MM.1S (cell line): ENCODE measurements around the gene MRPS23.

Experiments used
- DNase-seq: peaks from one replicate; pipeline ENCODE4 v3.0.0-alpha.2; 2015
- H2AFZ ChIP-seq: fragments of 300-600 bp; sonication (generic); 2 replicates; pipeline ENCODE4 v1.6.0; 2016; ENCODE audit warnings: antibody characterized with exemption, low read length
- H3F3A ChIP-seq: fragments of 300-600 bp; sonication (generic); 2 replicates; pipeline ENCODE4 v1.6.1; 2016; ENCODE audit warnings: mild to moderate bottlenecking, antibody characterized with exemption, low read length, moderate library complexity, mixed read lengths; ENCODE audit not compliant: insufficient read depth
- H3K27ac ChIP-seq: fragments of 300-600 bp; sonication (generic); 2 replicates; pipeline ENCODE4 v1.5.1; 2016; ENCODE audit warnings: mild to moderate bottlenecking, low read length
- H3K27me3 ChIP-seq: fragments of 300-600 bp; sonication (generic); replicated peaks from 2 replicates; pipeline ENCODE4 v1.6.0; 2016; ENCODE audit warnings: low read length; ENCODE audit not compliant: insufficient read depth
- H3K36me3 ChIP-seq: fragments of 300-600 bp; sonication (generic); replicated peaks from 2 replicates; pipeline ENCODE4 v1.6.1; 2016; ENCODE audit warnings: mild to moderate bottlenecking, low read length, mixed read lengths; ENCODE audit not compliant: insufficient read depth
- H3K4me1 ChIP-seq: fragments of 300-600 bp; sonication (generic); 2 replicates; pipeline ENCODE4 v1.6.1; 2016; ENCODE audit warnings: low read length, mixed read lengths
- H3K4me2 ChIP-seq: fragments of 300-600 bp; sonication (generic); 2 replicates; pipeline ENCODE4 v1.6.0; 2016; ENCODE audit warnings: low read depth, low read length
- H3K4me3 ChIP-seq: fragments of 300-600 bp; sonication (generic); 2 replicates; pipeline ENCODE4 v1.5.1; 2016; ENCODE audit warnings: low read length, mixed read lengths
- H3K79me2 ChIP-seq: fragments of 300-600 bp; sonication (generic); 2 replicates; pipeline ENCODE4 v1.6.1; 2016; ENCODE audit warnings: mixed run types, low read length, mixed read lengths
- H3K9ac ChIP-seq: fragments of 300-600 bp; sonication (generic); 2 replicates; pipeline ENCODE4 v1.6.1; 2016; ENCODE audit warnings: low read length, mixed read lengths
- H3K9me2 ChIP-seq: fragments of 300-600 bp; sonication (generic); replicated peaks from 2 replicates; pipeline ENCODE4 v1.6.1; 2016; ENCODE audit warnings: mild to moderate bottlenecking, low read length, mixed read lengths; ENCODE audit not compliant: insufficient read depth
- H3K9me3 ChIP-seq: fragments of 300-600 bp; sonication (generic); replicated peaks from 2 replicates; pipeline ENCODE4 v1.6.1; 2016; ENCODE audit warnings: mild to moderate bottlenecking, low read length, mixed read lengths; ENCODE audit not compliant: insufficient read depth
- H4K20me1 ChIP-seq: fragments of 300-600 bp; sonication (generic); 2 replicates; pipeline ENCODE4 v1.6.1; 2016; ENCODE audit warnings: mild to moderate bottlenecking, low read length, moderate library complexity, mixed read lengths; ENCODE audit not compliant: insufficient read depth
- CTCF ChIP-seq: fragments of 300-600 bp; sonication (generic); IDR thresholded peaks from 2 replicates; pipeline ENCODE4 v1.5.1; 2016; ENCODE audit warnings: antibody characterized with exemption, low read length, mixed read lengths
- EZH2 ChIP-seq: fragments of 300-600 bp; sonication (generic); optimal IDR thresholded peaks from 2 replicates; pipeline ENCODE3; 2017; ENCODE audit warnings: low read depth, mild to moderate bottlenecking, antibody characterized with exemption, low read length, mixed read lengths
- EZH2phosphoT487 ChIP-seq: fragments of 300-600 bp; sonication (generic); IDR thresholded peaks from 2 replicates; pipeline ENCODE4 v1.6.1; 2018; ENCODE audit warnings: antibody characterized with exemption, low read length

MRPS23 gene

DNA sequence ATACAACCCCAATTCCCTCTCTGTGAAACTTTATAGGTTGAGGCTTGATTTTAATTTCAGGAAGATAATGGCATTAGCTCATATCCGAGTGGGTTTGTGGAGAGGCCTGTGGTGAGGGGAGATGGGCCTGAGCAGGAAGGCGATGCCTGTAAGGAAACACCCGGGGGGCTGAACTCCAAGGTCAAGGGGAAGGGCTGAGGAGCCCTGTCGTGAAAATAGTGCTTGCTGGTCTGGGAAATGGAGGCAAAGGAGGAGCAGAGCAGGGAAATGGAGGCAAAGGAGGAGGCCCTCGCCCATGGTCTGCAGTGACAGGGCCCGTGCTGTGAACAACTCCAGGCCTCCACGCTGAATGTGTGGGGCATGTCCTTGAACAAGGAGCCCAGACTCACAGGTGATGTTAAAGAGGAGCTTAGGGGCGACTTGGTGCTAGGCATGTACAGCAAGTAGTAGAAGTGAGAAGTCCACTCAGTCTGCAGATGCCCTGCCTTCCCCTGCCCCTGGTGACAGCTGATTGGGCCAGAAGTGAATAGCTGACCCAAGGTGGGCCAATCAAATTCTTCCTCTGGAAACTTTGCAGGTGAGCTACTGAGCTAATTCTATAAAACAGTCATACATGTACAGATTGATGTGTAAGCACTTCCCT, 38.1 kb downstream of the MRPS23 start:
- H3K27me3 ChIP-seq: no peaks in the 10 kb centered on the region
- H3K4me2 ChIP-seq: no peak overlapping the region
- H3K9ac ChIP-seq: no peak overlapping the region
- no peaks in the 10 kb centered on the region for H3K79me2 ChIP-seq
- no peak overlapping the region for H2AFZ ChIP-seq
- no peaks in the 10 kb centered on the region for H3K9me3 ChIP-seq
- H3K9me2 ChIP-seq: no peaks in the 10 kb centered on the region
- no peaks in the 10 kb centered on the region for H3F3A ChIP-seq
- TF ChIP-seq EZH2phosphoT487 (no peak), EZH2 (no peak), CTCF (no peak)
- no peaks in the 10 kb centered on the region for H3K4me1 ChIP-seq
- H3K36me3 ChIP-seq: no peaks in the 10 kb centered on the region
- H3K4me3 ChIP-seq: no peak overlapping the region
- no peak overlapping the region for H3K27ac ChIP-seq
- no peaks in the 10 kb centered on the region for H4K20me1 ChIP-seq
- no peak for DNase-seq

- no peaks in the 10 kb centered on the region for H3K27me3 ChIP-seq
- no peaks in the 10 kb centered on the region for H3K9me3 ChIP-seq
- no peak for DNase-seq
- no peaks in the 10 kb centered on the region for H3K36me3 ChIP-seq
- no peaks in the 10 kb centered on the region for H3K4me1 ChIP-seq
- H3K4me3 ChIP-seq: no peak overlapping the region
- no peaks in the 10 kb centered on the region for H4K20me1 ChIP-seq
- no peak overlapping the region for H3K4me2 ChIP-seq
- no peaks in the 10 kb centered on the region for H3K79me2 ChIP-seq
- H3K9ac ChIP-seq: no peak overlapping the region
- TF ChIP-seq EZH2 (no peak), CTCF (no peak), EZH2phosphoT487 (no peak)
- no peak overlapping the region for H2AFZ ChIP-seq
- no peak overlapping the region for H3K27ac ChIP-seq
- no peaks in the 10 kb centered on the region for H3F3A ChIP-seq
- H3K9me2 ChIP-seq: no peaks in the 10 kb centered on the region
These were observed 38.9 kb downstream of the MRPS23 start for GRCh38 chr17:57810721-57811637.

DNA sequence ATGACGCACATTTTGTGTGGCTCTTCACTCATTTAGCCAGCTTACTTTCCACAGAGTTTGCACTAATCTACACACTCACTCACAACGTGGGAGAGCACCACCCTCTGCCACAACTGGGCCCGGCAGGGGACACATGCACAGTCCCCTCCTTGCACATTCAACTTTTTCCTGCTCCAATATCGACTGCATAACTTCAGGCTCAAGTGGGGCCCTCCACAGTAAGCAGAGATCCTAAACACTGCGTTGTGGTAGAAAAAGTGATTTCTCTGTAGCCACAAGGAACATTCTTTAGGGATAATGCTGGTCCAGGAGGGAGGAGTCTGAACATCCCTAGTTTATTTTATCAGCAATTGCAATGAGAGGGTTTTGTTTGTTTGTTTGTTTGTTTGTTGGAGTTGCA, 40.0 kb downstream of the MRPS23 start:
- H3K36me3 ChIP-seq: no peaks in the 10 kb centered on the region
- no peak overlapping the region for H3K27ac ChIP-seq
- H3K27me3 ChIP-seq: no peaks in the 10 kb centered on the region

More for the DNA sequence above, 40.0 kb downstream of the MRPS23 start:
- DNase-seq: no peak
- Histone ChIP-seq H4K20me1 (no peaks in the 10 kb centered on the region), H2AFZ (no peak overlapping the region), H3K4me3 (no peak overlapping the region), H3K9me2 (no peaks in the 10 kb centered on the region), H3K79me2 (no peaks in the 10 kb centered on the region), H3K4me2 (no peak overlapping the region), H3K4me1 (no peaks in the 10 kb centered on the region), H3K9me3 (no peaks in the 10 kb centered on the region), H3F3A (no peaks in the 10 kb centered on the region), H3K9ac (no peak overlapping the region)
- no peak for TF ChIP-seq CTCF
- no peak for TF ChIP-seq EZH2phosphoT487
- no peak for TF ChIP-seq EZH2
